Smooth muscle cell (in vitro differentiated cells): Measurements from ENCODE around the gene RXFP1. TPM values are rescaled to one million over a fixed set of nuclear protein-coding genes. Genes with fewer than 3 reads are reported as not detected.

ENCODE experiments used
- DNase-seq: peaks from one replicate; lab custom pipeline; 2025; ENCODE audit not compliant: unreplicated experiment; lab: John Stamatoyannopoulos, UW
- H2AFZ ChIP-seq: fragments of 200-600 bp; sonication (generic); 2 replicates; pipeline ENCODE4 v1.6.0; 2016; ENCODE audit warnings: antibody characterized with exemption, low read depth, mild to moderate bottlenecking
- H3F3A ChIP-seq: fragments of 200-600 bp; sonication (generic); 2 replicates; pipeline ENCODE4 v1.6.0; 2017; ENCODE audit warnings: antibody characterized with exemption, low read depth
- H3K27ac ChIP-seq: fragments of 200-600 bp; sonication (generic); 2 replicates; pipeline ENCODE4 v1.5.1; 2016; ENCODE audit warnings: low read depth, mild to moderate bottlenecking
- H3K27me3 ChIP-seq: fragments of 200-600 bp; sonication (generic); 2 replicates; pipeline ENCODE4 v1.6.1; 2016; ENCODE audit warnings: low read depth, mild to moderate bottlenecking
- H3K36me3 ChIP-seq: fragments of 200-600 bp; sonication (generic); 2 replicates; pipeline ENCODE4 v1.5.1; 2016; ENCODE audit warnings: low read depth
- H3K4me1 ChIP-seq: fragments of 200-600 bp; sonication (generic); 2 replicates; pipeline ENCODE4 v1.5.1; 2016; ENCODE audit warnings: low read depth
- H3K4me2 ChIP-seq: fragments of 200-600 bp; sonication (generic); 2 replicates; pipeline ENCODE4 v1.6.0; 2016; ENCODE audit warnings: mild to moderate bottlenecking
- H3K4me3 ChIP-seq: fragments of 200-600 bp; sonication (generic); 2 replicates; pipeline ENCODE4 v1.5.1; 2016; ENCODE audit warnings: mild to moderate bottlenecking
- H3K79me2 ChIP-seq: fragments of 200-600 bp; sonication (generic); 2 replicates; pipeline ENCODE4 v1.6.0; 2016; ENCODE audit warnings: low read depth, mild to moderate bottlenecking
- H3K9ac ChIP-seq: fragments of 200-600 bp; sonication (generic); 2 replicates; pipeline ENCODE4 v1.6.0; 2016; ENCODE audit warnings: low read depth
- H3K9me3 ChIP-seq: fragments of 200-600 bp; sonication (generic); replicated peaks from 2 replicates; pipeline ENCODE4 v1.5.1; 2016; ENCODE audit warnings: low read depth
- H4K20me1 ChIP-seq: fragments of 200-600 bp; sonication (generic); 2 replicates; pipeline ENCODE4 v1.6.0; 2016; ENCODE audit warnings: low read depth
- WGBS: methylation state at CpG from one replicate; pipeline ENCODE4 v1.1.7; 2016; ENCODE audit warnings: low lambda C conversion rate; 5-methylcytosine and 5-hydroxymethylcytosine counted together
- polyA plus RNA-seq: library from polyadenylated mRNA; unstranded; fragments of >200 nt; fragmentation: Nextera tagmentation; extraction: Ambion mirVana; gene quantifications from 2 replicates; pipeline ENCODE4 v1.2.1, GENCODE V29; 2016
- total RNA-seq: library from RNA; depleted of rRNA; stranded (reverse); fragments of >200 nt; gene quantifications from 2 replicates; pipeline ENCODE4 v1.2.3, GENCODE V29; 2014
- TF ChIP-seq, protein P1 (sequence below): fragments of 200-600 bp; sonication (generic); IDR thresholded peaks from 2 replicates; pipeline ENCODE4 v1.5.1; 2017; ENCODE audit warnings: borderline replicate concordance, mild to moderate bottlenecking, antibody characterized with exemption; ENCODE audit not compliant: insufficient read depth, poor library complexity, severe bottlenecking

RXFP1 gene
- total and polyA plus RNA-seq, 2 experiments from 2014 or later = not detected

- DNase-seq = no peak
- H3K4me1 ChIP-seq = no peaks in the 10 kb centered on the region
- H3K9ac ChIP-seq = no peak overlapping the region
- H2AFZ ChIP-seq = no peak overlapping the region
- H3K9me3 ChIP-seq = no peaks in the 10 kb centered on the region
- H3K79me2 ChIP-seq = no peaks in the 10 kb centered on the region
- H3K27ac ChIP-seq = no peak overlapping the region
- 52% methylated on average over 6 of the region's 6 CpGs for WGBS
- no peaks in the 10 kb centered on the region for H3K36me3 ChIP-seq
- no peaks in the 10 kb centered on the region for H3F3A ChIP-seq
- no peaks in the 10 kb centered on the region for H4K20me1 ChIP-seq
- H3K27me3 ChIP-seq = no peaks in the 10 kb centered on the region
- H3K4me3 ChIP-seq = no peak overlapping the region
- TF ChIP-seq, protein P1, sequence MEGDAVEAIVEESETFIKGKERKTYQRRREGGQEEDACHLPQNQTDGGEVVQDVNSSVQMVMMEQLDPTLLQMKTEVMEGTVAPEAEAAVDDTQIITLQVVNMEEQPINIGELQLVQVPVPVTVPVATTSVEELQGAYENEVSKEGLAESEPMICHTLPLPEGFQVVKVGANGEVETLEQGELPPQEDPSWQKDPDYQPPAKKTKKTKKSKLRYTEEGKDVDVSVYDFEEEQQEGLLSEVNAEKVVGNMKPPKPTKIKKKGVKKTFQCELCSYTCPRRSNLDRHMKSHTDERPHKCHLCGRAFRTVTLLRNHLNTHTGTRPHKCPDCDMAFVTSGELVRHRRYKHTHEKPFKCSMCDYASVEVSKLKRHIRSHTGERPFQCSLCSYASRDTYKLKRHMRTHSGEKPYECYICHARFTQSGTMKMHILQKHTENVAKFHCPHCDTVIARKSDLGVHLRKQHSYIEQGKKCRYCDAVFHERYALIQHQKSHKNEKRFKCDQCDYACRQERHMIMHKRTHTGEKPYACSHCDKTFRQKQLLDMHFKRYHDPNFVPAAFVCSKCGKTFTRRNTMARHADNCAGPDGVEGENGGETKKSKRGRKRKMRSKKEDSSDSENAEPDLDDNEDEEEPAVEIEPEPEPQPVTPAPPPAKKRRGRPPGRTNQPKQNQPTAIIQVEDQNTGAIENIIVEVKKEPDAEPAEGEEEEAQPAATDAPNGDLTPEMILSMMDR = no peak
- H3K4me2 ChIP-seq = no peak overlapping the region
Observed at GRCh38 chr4:158571736-158572135, 50.1 kb downstream of the RXFP1 start.

GRCh38 chr4:158572608-158573007 is 50.9 kb downstream of the RXFP1 start:
- no peak overlapping the region for H2AFZ ChIP-seq
- H3K79me2 ChIP-seq = no peaks in the 10 kb centered on the region
- no peak for DNase-seq
- H3K4me2 ChIP-seq = no peak overlapping the region
- no peak overlapping the region for H3K9ac ChIP-seq
- H3K36me3 ChIP-seq = no peaks in the 10 kb centered on the region
- WGBS = 81% methylated on average over 7 of the region's 7 CpGs
- TF ChIP-seq, protein P1 = no peak
- no peaks in the 10 kb centered on the region for H3K27me3 ChIP-seq
- no peak overlapping the region for H3K27ac ChIP-seq
- H3K9me3 ChIP-seq = no peaks in the 10 kb centered on the region
- H3K4me1 ChIP-seq = no peaks in the 10 kb centered on the region
- no peaks in the 10 kb centered on the region for H4K20me1 ChIP-seq
- H3F3A ChIP-seq = no peaks in the 10 kb centered on the region
- H3K4me3 ChIP-seq = no peak overlapping the region

GRCh38 chr4:158578476-158578875 is 56.8 kb downstream of the RXFP1 start:
- H3K79me2 ChIP-seq = no peaks in the 10 kb centered on the region

DNA sequence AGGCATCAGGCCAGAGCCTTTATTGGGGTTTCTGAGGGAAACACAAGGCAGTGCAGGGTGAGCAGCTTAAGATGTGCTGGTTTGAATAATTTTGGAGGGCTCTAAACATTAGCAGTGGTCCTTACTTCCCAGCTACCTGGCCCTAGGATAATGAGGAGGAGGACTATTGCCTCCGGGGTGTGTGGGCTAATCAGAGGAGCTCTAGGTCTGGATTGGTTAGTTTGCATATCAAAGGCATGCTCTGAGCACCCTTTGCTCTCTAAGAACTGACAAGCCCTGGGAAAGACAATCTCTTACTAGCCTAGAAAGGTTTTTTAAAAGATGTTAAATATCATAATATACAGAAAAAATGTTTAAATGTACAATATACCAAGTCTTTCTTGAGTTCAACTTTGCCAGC is 58.4 kb downstream of the RXFP1 start:
- no peaks in the 10 kb centered on the region for H3K9me3 ChIP-seq
- DNase-seq = no peak

More at GRCh38 chr4:158578476-158578875, 56.8 kb downstream of the RXFP1 start:
- H3K4me2 ChIP-seq = no peak overlapping the region
- H3F3A ChIP-seq = no peaks in the 10 kb centered on the region
- DNase-seq = no peak
- no peaks in the 10 kb centered on the region for H3K27me3 ChIP-seq
- no peak overlapping the region for H2AFZ ChIP-seq
- H3K27ac ChIP-seq = no peak overlapping the region
- H3K4me3 ChIP-seq = no peak overlapping the region
- H3K9ac ChIP-seq = no peak overlapping the region
- H3K9me3 ChIP-seq = no peaks in the 10 kb centered on the region
- no peaks in the 10 kb centered on the region for H3K36me3 ChIP-seq
- H3K4me1 ChIP-seq = no peaks in the 10 kb centered on the region
- WGBS = 29% methylated on average over 1 of the region's 1 CpG
- no peaks in the 10 kb centered on the region for H4K20me1 ChIP-seq
- TF ChIP-seq, protein P1 = no peak

More for the DNA sequence above, 58.4 kb downstream of the RXFP1 start:
- no peaks in the 10 kb centered on the region for H3K27me3 ChIP-seq
- no peaks in the 10 kb centered on the region for H3K4me1 ChIP-seq
- no peaks in the 10 kb centered on the region for H3K79me2 ChIP-seq
- H3K9ac ChIP-seq = no peak overlapping the region
- H3K4me2 ChIP-seq = no peak overlapping the region
- no peak overlapping the region for H3K4me3 ChIP-seq
- no peak overlapping the region for H2AFZ ChIP-seq
- TF ChIP-seq, protein P1 = no peak
- H3K27ac ChIP-seq = no peak overlapping the region
- WGBS = 6% methylated on average over 1 of the region's 1 CpG
- no peaks in the 10 kb centered on the region for H4K20me1 ChIP-seq
- H3K36me3 ChIP-seq = no peaks in the 10 kb centered on the region
- no peaks in the 10 kb centered on the region for H3F3A ChIP-seq
